Measurements from ENCODE around the gene MRC1.

MRC1 gene

GRCh38 chr10:17820943-17821342 lies 11.8 kb downstream of the MRC1 start:
- no peaks in the 10 kb centered on the region for H3K9me2 ChIP-seq (replicated peaks; ENCODE audit: low read depth, low read length)
- TF ChIP-seq EZH2phosphoT487 (IDR thresholded peaks at IDR 0.05; ENCODE audit: borderline replicate concordance) = no peak
- TF ChIP-seq, protein P1, sequence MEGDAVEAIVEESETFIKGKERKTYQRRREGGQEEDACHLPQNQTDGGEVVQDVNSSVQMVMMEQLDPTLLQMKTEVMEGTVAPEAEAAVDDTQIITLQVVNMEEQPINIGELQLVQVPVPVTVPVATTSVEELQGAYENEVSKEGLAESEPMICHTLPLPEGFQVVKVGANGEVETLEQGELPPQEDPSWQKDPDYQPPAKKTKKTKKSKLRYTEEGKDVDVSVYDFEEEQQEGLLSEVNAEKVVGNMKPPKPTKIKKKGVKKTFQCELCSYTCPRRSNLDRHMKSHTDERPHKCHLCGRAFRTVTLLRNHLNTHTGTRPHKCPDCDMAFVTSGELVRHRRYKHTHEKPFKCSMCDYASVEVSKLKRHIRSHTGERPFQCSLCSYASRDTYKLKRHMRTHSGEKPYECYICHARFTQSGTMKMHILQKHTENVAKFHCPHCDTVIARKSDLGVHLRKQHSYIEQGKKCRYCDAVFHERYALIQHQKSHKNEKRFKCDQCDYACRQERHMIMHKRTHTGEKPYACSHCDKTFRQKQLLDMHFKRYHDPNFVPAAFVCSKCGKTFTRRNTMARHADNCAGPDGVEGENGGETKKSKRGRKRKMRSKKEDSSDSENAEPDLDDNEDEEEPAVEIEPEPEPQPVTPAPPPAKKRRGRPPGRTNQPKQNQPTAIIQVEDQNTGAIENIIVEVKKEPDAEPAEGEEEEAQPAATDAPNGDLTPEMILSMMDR (conservative IDR thresholded peaks at IDR 0.05; ENCODE audit: low read length) = no peak
- H4K20me1 ChIP-seq (ENCODE audit: insufficient read depth, low read length, poor library complexity, severe bottlenecking) = no peaks in the 10 kb centered on the region
- no peak overlapping the region for H3K9ac ChIP-seq (ENCODE audit: low read depth, low read length, poor library complexity, severe bottlenecking)
- no peaks in the 10 kb centered on the region for H3K9me3 ChIP-seq (ENCODE audit: insufficient read depth, low read depth, low read length)
- H3K27me3 ChIP-seq (ENCODE audit: insufficient read depth, low read length, poor library complexity, severe bottlenecking) = no peaks in the 10 kb centered on the region
- no peak overlapping the region for H3K4me3 ChIP-seq (ENCODE audit: low read length, poor library complexity, severe bottlenecking)
- H3K79me2 ChIP-seq (ENCODE audit: insufficient read depth, low read length) = no peaks in the 10 kb centered on the region
- H2AFZ ChIP-seq (ENCODE audit: low read length) = no peak overlapping the region
- no peaks in the 10 kb centered on the region for H3K4me1 ChIP-seq (ENCODE audit: insufficient read depth, low read length, poor library complexity, severe bottlenecking)
- H3K36me3 ChIP-seq (ENCODE audit: insufficient read depth, low read length) = no peaks in the 10 kb centered on the region
- no peak overlapping the region for H3K4me2 ChIP-seq (ENCODE audit: low read depth, low read length, poor library complexity, severe bottlenecking)
- no peaks in the 10 kb centered on the region for H3F3A ChIP-seq (ENCODE audit: low read depth)

GRCh38 chr10:17821893-17822292 lies 12.7 kb downstream of the MRC1 start:
- TF ChIP-seq, protein P1 (conservative IDR thresholded peaks at IDR 0.05; ENCODE audit: low read length) = no peak
- no peak for TF ChIP-seq EZH2phosphoT487 (IDR thresholded peaks at IDR 0.05; ENCODE audit: borderline replicate concordance)
- Histone ChIP-seq H3K79me2 (ENCODE audit: insufficient read depth, low read length) (no peaks in the 10 kb centered on the region), H3K27me3 (ENCODE audit: insufficient read depth, low read length, poor library complexity, severe bottlenecking) (no peaks in the 10 kb centered on the region), H3K4me1 (ENCODE audit: insufficient read depth, low read length, poor library complexity, severe bottlenecking) (no peaks in the 10 kb centered on the region), H3F3A (ENCODE audit: low read depth) (no peaks in the 10 kb centered on the region), H4K20me1 (ENCODE audit: insufficient read depth, low read length, poor library complexity, severe bottlenecking) (no peaks in the 10 kb centered on the region), H3K9me3 (ENCODE audit: insufficient read depth, low read depth, low read length) (no peaks in the 10 kb centered on the region), H3K36me3 (ENCODE audit: insufficient read depth, low read length) (no peaks in the 10 kb centered on the region), H2AFZ (ENCODE audit: low read length) (no peak overlapping the region), H3K9me2 (replicated peaks; ENCODE audit: low read depth, low read length) (no peaks in the 10 kb centered on the region), H3K9ac (ENCODE audit: low read depth, low read length, poor library complexity, severe bottlenecking) (no peak overlapping the region), H3K4me2 (ENCODE audit: low read depth, low read length, poor library complexity, severe bottlenecking) (no peak overlapping the region), H3K4me3 (ENCODE audit: low read length, poor library complexity, severe bottlenecking) (no peak overlapping the region)

DNA sequence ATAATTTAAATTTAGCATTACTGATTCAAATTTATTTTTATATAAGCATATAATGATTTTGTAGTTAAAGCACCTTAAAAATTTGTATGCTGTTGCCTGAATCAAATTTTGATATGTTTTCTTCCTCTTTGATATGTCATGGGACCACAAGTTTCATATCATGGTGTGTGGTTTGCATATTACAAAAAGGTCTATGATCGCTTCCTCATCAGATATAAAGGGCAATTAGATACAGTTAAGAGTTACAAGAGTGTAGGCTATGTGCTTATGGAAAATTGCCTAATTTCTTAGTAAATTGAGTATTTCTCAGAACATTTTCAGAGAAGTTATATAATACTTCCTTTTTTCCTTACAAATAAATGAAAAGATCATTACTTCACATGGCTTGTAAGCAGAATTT lies 22.2 kb downstream of the MRC1 start:
- Histone ChIP-seq H4K20me1 (ENCODE audit: insufficient read depth, low read length, poor library complexity, severe bottlenecking) (no peaks in the 10 kb centered on the region), H2AFZ (ENCODE audit: low read length) (no peak overlapping the region)

More for the DNA sequence above, 22.2 kb downstream of the MRC1 start:
- Histone ChIP-seq H3K27me3 (ENCODE audit: insufficient read depth, low read length, poor library complexity, severe bottlenecking) (no peaks in the 10 kb centered on the region), H3F3A (ENCODE audit: low read depth) (no peaks in the 10 kb centered on the region), H3K9me3 (ENCODE audit: insufficient read depth, low read depth, low read length) (no peaks in the 10 kb centered on the region), H3K4me2 (ENCODE audit: low read depth, low read length, poor library complexity, severe bottlenecking) (no peak overlapping the region), H3K4me1 (ENCODE audit: insufficient read depth, low read length, poor library complexity, severe bottlenecking) (no peaks in the 10 kb centered on the region), H3K36me3 (ENCODE audit: insufficient read depth, low read length) (no peaks in the 10 kb centered on the region), H3K79me2 (ENCODE audit: insufficient read depth, low read length) (no peaks in the 10 kb centered on the region), H3K9me2 (replicated peaks; ENCODE audit: low read depth, low read length) (no peaks in the 10 kb centered on the region), H3K4me3 (ENCODE audit: low read length, poor library complexity, severe bottlenecking) (no peak overlapping the region), H3K9ac (ENCODE audit: low read depth, low read length, poor library complexity, severe bottlenecking) (no peak overlapping the region)
- TF ChIP-seq EZH2phosphoT487 (IDR thresholded peaks at IDR 0.05; ENCODE audit: borderline replicate concordance) = no peak
- TF ChIP-seq, protein P1 (conservative IDR thresholded peaks at IDR 0.05; ENCODE audit: low read length) = no peak

Measured in Loucy (cell line).